HepG2 (cell line): Measurements from ENCODE around the gene TMEM131. TPM values are rescaled to one million over a fixed set of nuclear protein-coding genes. Genes with fewer than 3 reads are reported as not detected.

Experiments used
- FOXA1 ChIP-seq, 2 experiments: fragments of 450-650 bp in 1 of 2; sonication (generic) in 1 of 2; formaldehyde crosslinking in 1 of 2; IDR thresholded peaks; 2 replicates each; pipeline versions ENCODE4 v1.4.0 to v1.6.1; 2016 to 2020; ENCODE audit warnings: missing genetic modification reagents in 1 of 2
- FOXK1 ChIP-seq: sonication (generic); formaldehyde crosslinking; IDR thresholded peaks from 2 replicates; pipeline ENCODE4 v1.4.0; 2020; ENCODE audit warnings: low read depth, missing genetic modification reagents, borderline replicate concordance
- FOXO1 ChIP-seq: sonication (generic); formaldehyde crosslinking; IDR thresholded peaks from 2 replicates; pipeline ENCODE4 v1.4.0; 2020; ENCODE audit warnings: missing genetic modification reagents
- HNRNPH1 ChIP-seq: fragments of 200-400 bp; formaldehyde crosslinking; optimal IDR thresholded peaks from 2 replicates; pipeline ENCODE3; 2017; ENCODE audit warnings: mild to moderate bottlenecking, low read depth, low read length
- IKZF1 ChIP-seq: fragments of 450-650 bp; IDR thresholded peaks from 2 replicates; pipeline ENCODE4 v1.7.1; 2016
- KLF16 ChIP-seq, 2 experiments: sonication (generic) in 1 of 2; formaldehyde crosslinking in 1 of 2; IDR thresholded peaks; 2 replicates each; pipeline versions ENCODE4 v1.6.1 to v1.8.0; 2016 to 2023; ENCODE audit warnings: missing genetic modification reagents in 2 of 2, missing compliant biosample characterization in 1 of 2
- LCORL ChIP-seq, 2 experiments: fragments of 450-650 bp in 1 of 2; sonication (generic) in 1 of 2; formaldehyde crosslinking in 1 of 2; IDR thresholded peaks; 2 replicates each; pipeline versions ENCODE4 v1.5.0 to v1.6.1; 2017 to 2020; ENCODE audit warnings: antibody characterized with exemption in 1 of 2, missing genetic modification reagents in 1 of 2
- MAFK ChIP-seq, 2 experiments: IDR thresholded peaks in 1 of 2; conservative IDR thresholded peaks in 1 of 2; 2 replicates each; pipeline ENCODE4 v1.6.1; 2011; ENCODE audit warnings: improper control_type of control experiment in 2 of 2, low read length in 2 of 2
- RNF2 ChIP-seq: fragments of 450-650 bp; conservative IDR thresholded peaks from 2 replicates; pipeline ENCODE4 v1.6.1; 2016; ENCODE audit warnings: low read depth
- SOX6 ChIP-seq, 2 experiments: fragments of 450-650 bp in 1 of 2; sonication (generic) in 1 of 2; formaldehyde crosslinking in 1 of 2; IDR thresholded peaks; 2 replicates each; pipeline versions ENCODE4 v1.4.0 to v1.6.1; 2017 to 2020; ENCODE audit warnings: antibody characterized with exemption in 1 of 2, mild to moderate bottlenecking in 1 of 2, missing genetic modification reagents in 1 of 2
- YEATS2 ChIP-seq: sonication (generic); formaldehyde crosslinking; IDR thresholded peaks from 2 replicates; pipeline ENCODE4 v1.4.0; 2020; ENCODE audit warnings: missing genetic modification reagents, borderline replicate concordance
- ZBTB7B ChIP-seq: sonication (generic); formaldehyde crosslinking; IDR thresholded peaks from 2 replicates; pipeline ENCODE4 v1.4.0; 2020; ENCODE audit warnings: missing genetic modification reagents
- ZNF34 ChIP-seq: sonication (generic); formaldehyde crosslinking; IDR thresholded peaks from 2 replicates; pipeline ENCODE4 v1.4.0; 2020; ENCODE audit warnings: mild to moderate bottlenecking, missing genetic modification reagents, borderline replicate concordance
- ZNF441 ChIP-seq: sonication (generic); formaldehyde crosslinking; IDR thresholded peaks from 2 replicates; pipeline ENCODE4 v1.7.0; 2021; ENCODE audit warnings: missing genetic modification reagents, borderline replicate concordance
- ZNF550 ChIP-seq: sonication (generic); formaldehyde crosslinking; IDR thresholded peaks from 2 replicates; pipeline ENCODE4 v1.4.0; 2020; ENCODE audit warnings: mild to moderate bottlenecking, missing genetic modification reagents, borderline replicate concordance
- ZNF563 ChIP-seq: sonication (generic); formaldehyde crosslinking; IDR thresholded peaks from 2 replicates; pipeline ENCODE4 v1.8.0; 2022; ENCODE audit warnings: mild to moderate bottlenecking, moderate library complexity, missing genetic modification reagents
- ZNF589 ChIP-seq: sonication (generic); formaldehyde crosslinking; conservative IDR thresholded peaks from 2 replicates; pipeline ENCODE4 v1.8.0; 2022; ENCODE audit warnings: mild to moderate bottlenecking, moderate library complexity, missing genetic modification reagents
- ZNF652 ChIP-seq: IDR thresholded peaks from 2 replicates; pipeline ENCODE4 v1.6.1; 2016; ENCODE audit warnings: low read depth, borderline replicate concordance
- polyA plus RNA-seq, 8 experiments: library from polyadenylated mRNA; depleted of rRNA in 3 of 8; stranded (reverse) in 7 of 8; unstranded in 1 of 8; fragments of >200 nt; fragmentation: Illumina TruSeq in 4 of 8; extraction: Trizol in 4 of 8; gene quantifications; 2 replicates each; pipeline versions ENCODE4 v1.2.1 to v1.2.3, GENCODE V29; 2011 to 2016; ENCODE audit warnings: low read depth in 4 of 8, missing spikeins in 1 of 8, mixed read lengths in 1 of 8; ENCODE audit not compliant: insufficient read depth in 1 of 8
- total RNA-seq, 5 experiments: library from RNA; depleted of rRNA; stranded (reverse); fragments of >200 nt; fragmentation: Illumina TruSeq; extraction: Trizol; gene quantifications; 2 replicates each; pipeline ENCODE4 v1.2.3, GENCODE V29; 2016; ENCODE audit warnings: low read depth in 1 of 5
- TF ChIP-seq, protein P1 (sequence below): sonication (generic); formaldehyde crosslinking; IDR thresholded peaks from 2 replicates; pipeline ENCODE4 v1.4.0; 2020; ENCODE audit warnings: missing genetic modification reagents
- TF ChIP-seq, protein P2 (sequence below): sonication (generic); IDR thresholded peaks from 2 replicates; pipeline ENCODE4 v1.6.1; 2016; ENCODE audit warnings: low read depth, borderline replicate concordance
- TF ChIP-seq, protein P3 (sequence below): sonication (generic); formaldehyde crosslinking; IDR thresholded peaks from 2 replicates; pipeline ENCODE4 v1.4.0; 2020; ENCODE audit warnings: missing genetic modification reagents
- TF ChIP-seq, protein P4 (sequence below): sonication (generic); formaldehyde crosslinking; conservative IDR thresholded peaks from 2 replicates; pipeline ENCODE4 v1.4.0; 2020; ENCODE audit warnings: missing genetic modification reagents

TMEM131 gene
- total and polyA plus RNA-seq, 2 of the 13 experiments (the other 11 are each of a cell fraction or from before 2014, with no cell fraction given), result 17.9 to 19.5 TPM

DNA sequence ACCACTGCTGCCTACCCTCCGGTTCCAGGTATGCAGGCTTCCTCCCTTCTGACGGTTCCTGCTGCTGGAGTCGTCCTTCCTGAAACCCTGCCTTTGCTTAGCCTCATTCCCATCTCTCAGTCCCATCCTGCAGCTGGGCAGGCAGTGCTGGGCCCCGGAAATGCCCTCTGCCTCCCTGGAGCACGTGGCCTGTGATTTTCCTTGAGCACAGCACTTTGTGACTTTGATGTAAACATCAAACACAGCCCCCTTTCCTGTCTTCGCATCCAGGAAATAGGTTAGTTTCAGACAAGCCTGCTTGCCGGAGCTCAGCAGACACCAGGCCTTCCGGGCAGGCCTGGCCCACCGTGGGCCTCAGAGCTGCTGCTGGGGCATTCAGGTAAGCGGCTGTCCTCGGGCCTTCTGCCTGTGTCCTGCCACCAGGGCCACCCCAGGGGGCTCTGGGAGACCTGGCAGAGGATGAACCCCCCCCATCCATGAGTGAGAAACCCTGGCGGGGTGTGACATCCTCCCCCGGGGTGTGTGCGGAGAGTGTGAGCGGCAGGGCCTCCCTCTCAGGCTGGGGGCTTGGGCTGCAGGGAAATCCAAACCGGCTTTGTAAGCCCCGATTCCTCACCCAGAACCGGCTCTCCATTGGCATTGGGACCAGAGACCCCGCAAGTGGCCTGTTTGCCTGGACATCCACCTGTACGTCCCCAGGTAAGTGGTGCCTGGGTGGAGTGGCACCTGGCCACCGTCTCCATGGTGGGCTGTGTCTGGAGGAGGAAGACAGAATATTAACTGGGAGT, 282.3 kb downstream of the TMEM131 start, which contains the start of gene ZAP70 (continued):
- TF ChIP-seq, protein P1, sequence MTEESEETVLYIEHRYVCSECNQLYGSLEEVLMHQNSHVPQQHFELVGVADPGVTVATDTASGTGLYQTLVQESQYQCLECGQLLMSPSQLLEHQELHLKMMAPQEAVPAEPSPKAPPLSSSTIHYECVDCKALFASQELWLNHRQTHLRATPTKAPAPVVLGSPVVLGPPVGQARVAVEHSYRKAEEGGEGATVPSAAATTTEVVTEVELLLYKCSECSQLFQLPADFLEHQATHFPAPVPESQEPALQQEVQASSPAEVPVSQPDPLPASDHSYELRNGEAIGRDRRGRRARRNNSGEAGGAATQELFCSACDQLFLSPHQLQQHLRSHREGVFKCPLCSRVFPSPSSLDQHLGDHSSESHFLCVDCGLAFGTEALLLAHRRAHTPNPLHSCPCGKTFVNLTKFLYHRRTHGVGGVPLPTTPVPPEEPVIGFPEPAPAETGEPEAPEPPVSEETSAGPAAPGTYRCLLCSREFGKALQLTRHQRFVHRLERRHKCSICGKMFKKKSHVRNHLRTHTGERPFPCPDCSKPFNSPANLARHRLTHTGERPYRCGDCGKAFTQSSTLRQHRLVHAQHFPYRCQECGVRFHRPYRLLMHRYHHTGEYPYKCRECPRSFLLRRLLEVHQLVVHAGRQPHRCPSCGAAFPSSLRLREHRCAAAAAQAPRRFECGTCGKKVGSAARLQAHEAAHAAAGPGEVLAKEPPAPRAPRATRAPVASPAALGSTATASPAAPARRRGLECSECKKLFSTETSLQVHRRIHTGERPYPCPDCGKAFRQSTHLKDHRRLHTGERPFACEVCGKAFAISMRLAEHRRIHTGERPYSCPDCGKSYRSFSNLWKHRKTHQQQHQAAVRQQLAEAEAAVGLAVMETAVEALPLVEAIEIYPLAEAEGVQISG, result peak; percentile 36; the same call in 1 of the 2 replicates
- TF ChIP-seq FOXA1 (IDR thresholded peaks at IDR 0.05) (no peak), FOXA1 (CRISPR knock-in tag; IDR thresholded peaks at IDR 0.05) (peak; percentile 35; the same call in 1 of the 2 replicates), HNRNPH1 (no peak), ZNF563 (CRISPR knock-in tag) (0 out of 2 replicates have a peak, but pooled peaks have one; percentile 21), ZNF34 (no peak), FOXK1 (CRISPR knock-in tag) (peak; percentile 59; the same call in 1 of the 2 replicates), SOX6 (IDR thresholded peaks at IDR 0.05) (no peak), SOX6 (CRISPR knock-in tag; IDR thresholded peaks at IDR 0.05) (no peak), MAFK (conservative IDR thresholded peaks at IDR 0.05 in 1 of 2, IDR thresholded peaks at IDR 0.05 in 1 of 2; ENCODE audit: low read length in 2 of 2) (peak in 1 of 2 experiments; percentile 39; a peak in 1 of 4 replicates), ZBTB7B (CRISPR knock-in tag) (0 out of 2 replicates have a peak, but pooled peaks have one; percentile 23), RNF2 (0 out of 2 replicates have a peak, but pooled peaks have one; percentile 49), ZNF441 (CRISPR knock-in tag) (peak; percentile 52; the same call in 1 of the 2 replicates), IKZF1 (no peak), ZNF589 (CRISPR knock-in tag) (0 out of 2 replicates have a peak, but pooled peaks have one; percentile 56), ZNF550 (no peak), KLF16 (CRISPR knock-in tag; IDR thresholded peaks at IDR 0.05) (0 out of 4 replicates have a peak, but pooled peaks of 1 of the 2 experiments have one; percentile 44), LCORL (IDR thresholded peaks at IDR 0.05) (no peak), LCORL (CRISPR knock-in tag; IDR thresholded peaks at IDR 0.05) (peak; percentile 50; the same call in 1 of the 2 replicates), YEATS2 (CRISPR knock-in tag) (0 out of 2 replicates have a peak, but pooled peaks have one; percentile 31), ZNF652 (CRISPR knock-in tag) (no peak), FOXO1 (peak; percentile 24; the same call in 1 of the 2 replicates)
- TF ChIP-seq, protein P2, sequence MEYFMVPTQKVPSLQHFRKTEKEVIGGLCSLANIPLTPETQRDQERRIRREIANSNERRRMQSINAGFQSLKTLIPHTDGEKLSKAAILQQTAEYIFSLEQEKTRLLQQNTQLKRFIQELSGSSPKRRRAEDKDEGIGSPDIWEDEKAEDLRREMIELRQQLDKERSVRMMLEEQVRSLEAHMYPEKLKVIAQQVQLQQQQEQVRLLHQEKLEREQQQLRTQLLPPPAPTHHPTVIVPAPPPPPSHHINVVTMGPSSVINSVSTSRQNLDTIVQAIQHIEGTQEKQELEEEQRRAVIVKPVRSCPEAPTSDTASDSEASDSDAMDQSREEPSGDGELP, result 0 out of 2 replicates have a peak, but pooled peaks have one; percentile 25
- TF ChIP-seq, protein P3, sequence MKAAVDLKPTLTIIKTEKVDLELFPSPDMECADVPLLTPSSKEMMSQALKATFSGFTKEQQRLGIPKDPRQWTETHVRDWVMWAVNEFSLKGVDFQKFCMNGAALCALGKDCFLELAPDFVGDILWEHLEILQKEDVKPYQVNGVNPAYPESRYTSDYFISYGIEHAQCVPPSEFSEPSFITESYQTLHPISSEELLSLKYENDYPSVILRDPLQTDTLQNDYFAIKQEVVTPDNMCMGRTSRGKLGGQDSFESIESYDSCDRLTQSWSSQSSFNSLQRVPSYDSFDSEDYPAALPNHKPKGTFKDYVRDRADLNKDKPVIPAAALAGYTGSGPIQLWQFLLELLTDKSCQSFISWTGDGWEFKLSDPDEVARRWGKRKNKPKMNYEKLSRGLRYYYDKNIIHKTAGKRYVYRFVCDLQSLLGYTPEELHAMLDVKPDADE (CRISPR knock-in tag), result no peak
- TF ChIP-seq, protein P4, sequence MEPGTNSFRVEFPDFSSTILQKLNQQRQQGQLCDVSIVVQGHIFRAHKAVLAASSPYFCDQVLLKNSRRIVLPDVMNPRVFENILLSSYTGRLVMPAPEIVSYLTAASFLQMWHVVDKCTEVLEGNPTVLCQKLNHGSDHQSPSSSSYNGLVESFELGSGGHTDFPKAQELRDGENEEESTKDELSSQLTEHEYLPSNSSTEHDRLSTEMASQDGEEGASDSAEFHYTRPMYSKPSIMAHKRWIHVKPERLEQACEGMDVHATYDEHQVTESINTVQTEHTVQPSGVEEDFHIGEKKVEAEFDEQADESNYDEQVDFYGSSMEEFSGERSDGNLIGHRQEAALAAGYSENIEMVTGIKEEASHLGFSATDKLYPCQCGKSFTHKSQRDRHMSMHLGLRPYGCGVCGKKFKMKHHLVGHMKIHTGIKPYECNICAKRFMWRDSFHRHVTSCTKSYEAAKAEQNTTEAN (CRISPR knock-in tag), result 0 out of 2 replicates have a peak, but pooled peaks have one; percentile 29
